Karpas-422 (cell line): Measurements from ENCODE around the gene CCDC51. TPM values are rescaled to one million over a fixed set of nuclear protein-coding genes. Genes with fewer than 3 reads are reported as not detected.

Experiments used
- DNase-seq: peaks from one replicate; pipeline ENCODE4 v3.0.0-alpha.2; 2015
- H2AFZ ChIP-seq: fragments of 200-600 bp; sonication (generic); 2 replicates; pipeline ENCODE4 v1.6.1; 2014; ENCODE audit warnings: antibody characterized with exemption, low read length, mixed read lengths
- H3K27ac ChIP-seq: fragments of 200-600 bp; sonication (generic); 2 replicates; pipeline ENCODE4 v1.5.1; 2014; ENCODE audit warnings: mild to moderate bottlenecking, low read length, moderate library complexity
- H3K27me3 ChIP-seq: fragments of 200-600 bp; sonication (generic); 2 replicates; pipeline ENCODE4 v1.6.1; 2014; ENCODE audit warnings: low read length, mixed read lengths
- H3K36me3 ChIP-seq: fragments of 200-600 bp; sonication (generic); 2 replicates; pipeline ENCODE4 v1.6.1; 2014; ENCODE audit warnings: low read length, mixed read lengths; ENCODE audit not compliant: insufficient read depth
- H3K4me1 ChIP-seq: fragments of 200-600 bp; sonication (generic); 2 replicates; pipeline ENCODE4 v1.6.1; 2014; ENCODE audit warnings: mild to moderate bottlenecking, low read length, mixed read lengths
- H3K4me2 ChIP-seq: fragments of 200-600 bp; sonication (generic); 2 replicates; pipeline ENCODE4 v1.6.1; 2014; ENCODE audit warnings: low read length, low read depth, mild to moderate bottlenecking; ENCODE audit not compliant: poor library complexity, severe bottlenecking
- H3K4me3 ChIP-seq: fragments of 200-600 bp; sonication (generic); 2 replicates; pipeline ENCODE4 v1.5.1; 2014; ENCODE audit warnings: mild to moderate bottlenecking, antibody characterized with exemption, low read length, mixed read lengths
- H3K79me2 ChIP-seq: fragments of 200-600 bp; sonication (generic); 2 replicates; pipeline ENCODE4 v1.6.1; 2014; ENCODE audit warnings: mild to moderate bottlenecking, low read length, mixed read lengths
- H3K9ac ChIP-seq: fragments of 200-600 bp; sonication (generic); 2 replicates; pipeline ENCODE4 v1.6.0; 2014; ENCODE audit warnings: low read length
- H3K9me2 ChIP-seq: fragments of 200-600 bp; sonication (generic), shearing (Covaris generic); replicated peaks from 2 replicates; pipeline ENCODE4 v1.6.0; 2014; ENCODE audit warnings: mild to moderate bottlenecking, low read length, moderate library complexity; ENCODE audit not compliant: insufficient read depth
- H3K9me3 ChIP-seq: fragments of 300-700, 200-600 bp; sonication (generic); 2 replicates; pipeline ENCODE4 v1.6.1; 2014; ENCODE audit warnings: low read length, mixed read lengths
- H4K20me1 ChIP-seq: fragments of 200-600 bp; sonication (generic); 2 replicates; pipeline ENCODE4 v1.6.1; 2014; ENCODE audit warnings: mild to moderate bottlenecking, antibody characterized with exemption, low read length, low read depth; ENCODE audit not compliant: insufficient read depth
- total RNA-seq: library from RNA; depleted of rRNA; stranded (reverse); fragments of >200 nt; shearing (Covaris generic); gene quantifications from 2 replicates; pipeline ENCODE4 v1.2.3, GENCODE V29; 2014; ENCODE audit warnings: low replicate concordance

The CCDC51 gene
- total RNA-seq, 1 experiment from 2014 or later: 22.0 TPM

- Histone ChIP-seq H3K79me2 (peaks cover 48% of the 10 kb centered on the region), H3K4me1 (peaks cover 39% of the 10 kb centered on the region)
- DNase-seq: no peak
These were observed 6.1 kb upstream of the CCDC51 start for GRCh38 chr3:48446043-48446424.

GRCh38 chr3:48445277-48445882 lies 5.5 kb upstream of the CCDC51 start:
- peaks cover 39% of the 10 kb centered on the region for H3K4me1 ChIP-seq
- peak overlapping the region; percentile 82 for H3K9ac ChIP-seq
- H3K27me3 ChIP-seq: no peaks in the 10 kb centered on the region
- no peaks in the 10 kb centered on the region for H3K9me2 ChIP-seq
- H3K9me3 ChIP-seq: no peaks in the 10 kb centered on the region
- H4K20me1 ChIP-seq: no peaks in the 10 kb centered on the region; the same call in 1 of the 2 replicates
- peak; percentile 63 for DNase-seq
- peak overlapping the region; percentile 91 for H3K4me2 ChIP-seq
- H3K4me3 ChIP-seq: peak overlapping the region; percentile 80
- H3K79me2 ChIP-seq: peaks cover 54% of the 10 kb centered on the region
- H3K36me3 ChIP-seq: peaks cover 23% of the 10 kb centered on the region
- H3K27ac ChIP-seq: no peak overlapping the region
- H2AFZ ChIP-seq: no peak overlapping the region

More at GRCh38 chr3:48446043-48446424, 6.1 kb upstream of the CCDC51 start:
- Histone ChIP-seq H3K9me2 (no peaks in the 10 kb centered on the region), H3K27me3 (no peaks in the 10 kb centered on the region), H3K4me3 (peak overlapping the region; percentile 80), H3K27ac (no peak overlapping the region), H3K9me3 (no peaks in the 10 kb centered on the region), H3K36me3 (peaks cover 23% of the 10 kb centered on the region), H4K20me1 (no peaks in the 10 kb centered on the region; the same call in 1 of the 2 replicates), H3K9ac (peak overlapping the region; percentile 82), H2AFZ (0 out of 2 replicates have a peak overlapping the region, but pooled peaks have one; percentile 44), H3K4me2 (peak overlapping the region; percentile 91)

- Histone ChIP-seq H3K4me1 (peaks cover 44% of the 10 kb centered on the region), H3K27ac (peak overlapping the region; percentile 69; the same call in 1 of the 2 replicates), H3K9ac (peak overlapping the region; percentile 97), H3K4me2 (peak overlapping the region; percentile 91), H3K9me3 (no peaks in the 10 kb centered on the region), H3K9me2 (no peaks in the 10 kb centered on the region), H3K79me2 (peaks cover 50% of the 10 kb centered on the region), H4K20me1 (no peaks in the 10 kb centered on the region; the same call in 1 of the 2 replicates), H2AFZ (no peak overlapping the region), H3K36me3 (peaks cover 13% of the 10 kb centered on the region), H3K4me3 (peak overlapping the region; percentile 91), H3K27me3 (no peaks in the 10 kb centered on the region)
- no peak for DNase-seq
These were observed 2.0 kb upstream of the CCDC51 start for GRCh38 chr3:48441940-48442339.

- Histone ChIP-seq H3K79me2 (peaks cover 40% of the 10 kb centered on the region), H3K27me3 (no peaks in the 10 kb centered on the region), H3K9me3 (no peaks in the 10 kb centered on the region), H2AFZ (no peak overlapping the region), H3K9ac (peak overlapping the region; percentile 97), H3K36me3 (peaks cover 13% of the 10 kb centered on the region), H4K20me1 (no peaks in the 10 kb centered on the region; the same call in 1 of the 2 replicates), H3K4me1 (peaks cover 45% of the 10 kb centered on the region), H3K4me3 (peak overlapping the region; percentile 91), H3K9me2 (no peaks in the 10 kb centered on the region), H3K27ac (peak overlapping the region; percentile 69), H3K4me2 (peak overlapping the region; percentile 91)
- no peak for DNase-seq
These were observed 655 bp upstream of the CCDC51 start for GRCh38 chr3:48440590-48440958.

- peak overlapping the region; percentile 29; the same call in 1 of the 2 replicates for H3K27ac ChIP-seq
- no peak overlapping the region for H3K4me3 ChIP-seq
- no peaks in the 10 kb centered on the region for H3K9me2 ChIP-seq
- H3K9me3 ChIP-seq: no peaks in the 10 kb centered on the region
- peak overlapping the region; percentile 97; the same call in 1 of the 2 replicates for H3K9ac ChIP-seq
- peaks cover 48% of the 10 kb centered on the region for H3K79me2 ChIP-seq
- H2AFZ ChIP-seq: no peak overlapping the region
- peaks cover 42% of the 10 kb centered on the region for H3K4me1 ChIP-seq
- H4K20me1 ChIP-seq: no peaks in the 10 kb centered on the region; the same call in 1 of the 2 replicates
- peak overlapping the region; percentile 91 for H3K4me2 ChIP-seq
- H3K27me3 ChIP-seq: no peaks in the 10 kb centered on the region
- no peak for DNase-seq
- peaks cover 18% of the 10 kb centered on the region for H3K36me3 ChIP-seq
These were observed 2.1 kb downstream of the CCDC51 start for GRCh38 chr3:48437812-48438211.

GRCh38 chr3:48436855-48437254 lies 3.1 kb downstream of the CCDC51 start:
- no peak overlapping the region for H3K27ac ChIP-seq
- no peak overlapping the region for H3K4me2 ChIP-seq
- no peaks in the 10 kb centered on the region for H3K9me2 ChIP-seq
- peaks cover 12% of the 10 kb centered on the region for H3K36me3 ChIP-seq
- no peaks in the 10 kb centered on the region for H3K9me3 ChIP-seq
- peaks cover 38% of the 10 kb centered on the region for H3K4me1 ChIP-seq
- no peak overlapping the region for H2AFZ ChIP-seq
- no peak for DNase-seq
- H4K20me1 ChIP-seq: no peaks in the 10 kb centered on the region; the same call in 1 of the 2 replicates
- H3K9ac ChIP-seq: peak overlapping the region; percentile 14; the same call in 1 of the 2 replicates
- no peaks in the 10 kb centered on the region for H3K27me3 ChIP-seq
- H3K4me3 ChIP-seq: no peak overlapping the region
- peaks cover 43% of the 10 kb centered on the region for H3K79me2 ChIP-seq

GRCh38 chr3:48436477-48436787 lies 3.5 kb downstream of the CCDC51 start:
- Histone ChIP-seq H2AFZ (no peak overlapping the region), H3K9me2 (no peaks in the 10 kb centered on the region), H3K9me3 (no peaks in the 10 kb centered on the region), H3K79me2 (peaks cover 39% of the 10 kb centered on the region), H3K4me3 (no peak overlapping the region), H3K27ac (no peak overlapping the region), H3K36me3 (peaks cover 8% of the 10 kb centered on the region), H3K4me1 (peaks cover 34% of the 10 kb centered on the region), H3K9ac (peak overlapping the region; percentile 14; the same call in 1 of the 2 replicates), H3K27me3 (no peaks in the 10 kb centered on the region), H4K20me1 (no peaks in the 10 kb centered on the region; the same call in 1 of the 2 replicates), H3K4me2 (no peak overlapping the region)
- DNase-seq: no peak

GRCh38 chr3:48435774-48436476 lies 4.0 kb downstream of the CCDC51 start:
- H2AFZ ChIP-seq: no peak overlapping the region
- H3K9me3 ChIP-seq: no peaks in the 10 kb centered on the region
- H3K9me2 ChIP-seq: no peaks in the 10 kb centered on the region
- H3K4me2 ChIP-seq: no peak overlapping the region
- no peak overlapping the region for H3K4me3 ChIP-seq
- H3K27me3 ChIP-seq: no peaks in the 10 kb centered on the region
- H3K79me2 ChIP-seq: peaks cover 34% of the 10 kb centered on the region
- H3K4me1 ChIP-seq: peaks cover 33% of the 10 kb centered on the region
- peak overlapping the region; percentile 14; the same call in 1 of the 2 replicates for H3K9ac ChIP-seq
- H3K36me3 ChIP-seq: peaks cover 6% of the 10 kb centered on the region; the same call in 1 of the 2 replicates
- H3K27ac ChIP-seq: no peak overlapping the region
- H4K20me1 ChIP-seq: no peaks in the 10 kb centered on the region; the same call in 1 of the 2 replicates
- DNase-seq: peak; percentile 94
